Right lobe of liver (tissue), 6 donors: ENCODE data around the gene GPR156. TPM values are rescaled to one million over a fixed set of nuclear protein-coding genes. Genes with fewer than 3 reads are reported as not detected.

Experiments
- ATAC-seq, 4 donors: fragments of 200-7000 bp; cut with Tn5 transposase; one replicate each; pipeline ENCODE4 v1.9.1; 2020; ENCODE audit warnings: mild to moderate bottlenecking in 4 of 4, moderate library complexity in 4 of 4
- DNase-seq, 3 donors: peaks; one replicate each; pipeline ENCODE4 v3.0.0-alpha.2; 2020
- H3K27ac ChIP-seq, 3 donors: fragments of 200-600 bp; one replicate each; pipeline ENCODE4 v1.8.0; 2022
- H3K27me3 ChIP-seq, 2 donors: fragments of 200-600 bp; one replicate each; pipeline ENCODE4 v1.8.0; 2022
- H3K36me3 ChIP-seq, 4 donors: fragments of 200-600 bp; sonication (generic) in 1 of 4; one replicate each; pipeline versions ENCODE4 v1.5.1 to v1.8.0; 2017 to 2022; ENCODE audit warnings: control low read depth in 1 of 4
- H3K4me1 ChIP-seq, 4 donors: fragments of 200-600 bp; sonication (generic) in 1 of 4; one replicate each; pipeline versions ENCODE4 v1.5.1 to v1.8.0; 2017 to 2022; ENCODE audit warnings: control low read depth in 1 of 4
- H3K4me3 ChIP-seq, 3 donors: fragments of 200-600 bp; one replicate each; pipeline ENCODE4 v1.8.0; 2022
- H3K9me3 ChIP-seq, 4 donors: fragments of 200-600 bp; sonication (generic) in 1 of 4; one replicate each; pipeline versions ENCODE4 v1.5.1 to v1.8.0; 2017 to 2022; ENCODE audit warnings: control low read depth in 1 of 4
- CTCF ChIP-seq, 4 donors: fragments of 200-600 bp in 3 of 4; fragments of 450-650 bp in 1 of 4; IDR thresholded peaks; one replicate each; pipeline versions ENCODE4 v1.5.1 to v1.8.0; 2016 to 2022; ENCODE audit warnings: antibody characterized with exemption in 4 of 4, mild to moderate bottlenecking in 2 of 4
- POLR2A ChIP-seq: fragments of 450-650 bp; IDR thresholded peaks from one replicate; pipeline ENCODE4 v1.6.1; 2017; ENCODE audit warnings: antibody characterized with exemption, mild to moderate bottlenecking
- WGBS: methylation state at CpG from one replicate; pipeline ENCODE4 v1.1.6; 2018; ENCODE audit warnings: low coverage, low lambda C conversion rate; ENCODE audit not compliant: insufficient coverage; ENCODE audit errors: missing lambda C conversion rate; 5-methylcytosine and 5-hydroxymethylcytosine counted together
- intact Hi-C, 2 donors: fragments of 100-400 bp; cut with DNase I; formaldehyde crosslinking; loops; one replicate each; pipeline versions ENCODE4 v1.11.2 to v1.14.1; 2022
- total RNA-seq, 6 experiments: library from RNA; depleted of rRNA in 2 of 6; stranded (reverse); fragments of >200 nt in 2 of 6; fragmentation: NEBNext Ultra II Directional in 3 of 6; extraction: Animal tissue kit (Norgen Biotek cat#: 25700) in 3 of 6; gene quantifications; one replicate each; pipeline versions ENCODE4 v1.1.0 to v1.2.4, GENCODE V29; 2016 to 2023
- donor health status: DM: no; HTN: yes; CAD: no.
- donor health status: DM: no; HTN: no; CAD: no.
- donor health status: DM: no; HTN: no; CAD: no.
- donor health status: DM: no; HTN: yes; CAD: no.
- donor health status: DM: no; HTN: yes; CAD: no.

GPR156 gene
- total RNA-seq, 6 experiments from 2014 or later = not detected

GRCh38 chr3:120280026-120280425, 5.0 kb downstream of the GPR156 start:
- Histone ChIP-seq H3K27me3 (peaks cover 0 to 13% of the 10 kb centered on the region in 2 donors), H3K36me3 (no peaks in the 10 kb centered on the region), H3K4me3 (no peak overlapping the region), H3K4me1 (peaks cover 0 to 3% (median 0%) of the 10 kb centered on the region in 4 donors), H3K27ac (no peak overlapping the region), H3K9me3 (no peaks in the 10 kb centered on the region)
- ATAC-seq (no peak), DNase-seq (no peak)
- TF ChIP-seq CTCF (IDR thresholded peaks at IDR 0.05) (no peak), POLR2A (no peak)
- intact Hi-C loops = no loop called here
- WGBS = 80% methylated on average over 1 of the region's 1 CpG

GRCh38 chr3:120276767-120277166, 8.3 kb downstream of the GPR156 start:
- Histone ChIP-seq H3K36me3 (no peaks in the 10 kb centered on the region), H3K27ac (no peak overlapping the region), H3K27me3 (peaks cover 0 to 20% of the 10 kb centered on the region in 2 donors), H3K4me1 (peaks cover 0 to 5% (median 2%) of the 10 kb centered on the region in 4 donors), H3K9me3 (no peaks in the 10 kb centered on the region), H3K4me3 (no peak overlapping the region)
- ATAC-seq = no peak
- intact Hi-C loops = no loop called here
- no peak for TF ChIP-seq POLR2A
- TF ChIP-seq CTCF (IDR thresholded peaks at IDR 0.05) = no peak
- 76% methylated on average over 2 of the region's 2 CpGs for WGBS
- no peak for DNase-seq

GRCh38 chr3:120275618-120276017, 9.4 kb downstream of the GPR156 start:
- H3K9me3 ChIP-seq = no peaks in the 10 kb centered on the region
- TF ChIP-seq CTCF (IDR thresholded peaks at IDR 0.05) (no peak), POLR2A (no peak)
- no peaks in the 10 kb centered on the region for H3K36me3 ChIP-seq
- DNase-seq (no peak), ATAC-seq (no peak)
- H3K4me3 ChIP-seq = no peak overlapping the region
- 51% methylated on average over 4 of the region's 4 CpGs for WGBS
- peaks cover 0 to 5% (median 2%) of the 10 kb centered on the region in 4 donors for H3K4me1 ChIP-seq
- peaks cover 0 to 20% of the 10 kb centered on the region in 2 donors for H3K27me3 ChIP-seq
- intact Hi-C loops = no loop called here
- no peak overlapping the region for H3K27ac ChIP-seq

- intact Hi-C loops = no loop called here
- TF ChIP-seq CTCF (IDR thresholded peaks at IDR 0.05) = no peak
- no peak for TF ChIP-seq POLR2A
- Histone ChIP-seq H3K4me3 (no peak overlapping the region), H3K9me3 (no peaks in the 10 kb centered on the region), H3K4me1 (peaks cover 0 to 5% (median 2%) of the 10 kb centered on the region in 4 donors), H3K36me3 (no peaks in the 10 kb centered on the region), H3K27ac (no peak overlapping the region), H3K27me3 (peaks cover 0 to 20% of the 10 kb centered on the region in 2 donors)
- WGBS = 23% methylated on average over 4 of the region's 5 CpGs
- ATAC-seq (peak; percentile 97 to 99 (median 98)), DNase-seq (peak; percentile 68 to 85 (median 83))
Measured at GRCh38 chr3:120274739-120275167, 10.3 kb downstream of the GPR156 start.

GRCh38 chr3:120272286-120272685, 12.7 kb downstream of the GPR156 start:
- no peaks in the 10 kb centered on the region for H3K36me3 ChIP-seq
- 67% methylated on average over 1 of the region's 1 CpG for WGBS
- H3K4me1 ChIP-seq = peaks cover 0 to 5% (median 2%) of the 10 kb centered on the region in 4 donors
- peaks cover 0 to 15% of the 10 kb centered on the region in 2 donors for H3K27me3 ChIP-seq
- H3K9me3 ChIP-seq = no peaks in the 10 kb centered on the region
- H3K27ac ChIP-seq = no peak overlapping the region
- TF ChIP-seq POLR2A (no peak), CTCF (IDR thresholded peaks at IDR 0.05) (no peak)
- ATAC-seq = no peak
- H3K4me3 ChIP-seq = no peak overlapping the region
- intact Hi-C loops = no loop called here
- no peak for DNase-seq
